Measurements from ENCODE around the gene PMIS2.

PMIS2 gene

GRCh38 chr19:35556846-35557538 lies 29.0 kb upstream of the PMIS2 start:
- DNase-seq, result no peak

- peak; percentile 57 for DNase-seq
Observed at GRCh38 chr19:35557539-35558399, 28.2 kb upstream of the PMIS2 start.

GRCh38 chr19:35558400-35559280 lies 27.3 kb upstream of the PMIS2 start:
- DNase-seq, result peak; percentile 21

- DNase-seq, result no peak
Observed at GRCh38 chr19:35559281-35559659, 26.7 kb upstream of the PMIS2 start.

- no peak for DNase-seq
Observed at GRCh38 chr19:35559781-35560180, 26.2 kb upstream of the PMIS2 start.

GRCh38 chr19:35560271-35560670 lies 25.7 kb upstream of the PMIS2 start:
- no peak for DNase-seq

GRCh38 chr19:35560677-35561076 lies 25.3 kb upstream of the PMIS2 start:
- no peak for DNase-seq

- no peak for DNase-seq
Observed at GRCh38 chr19:35561436-35561835, 24.5 kb upstream of the PMIS2 start.

GRCh38 chr19:35562336-35562735 lies 23.6 kb upstream of the PMIS2 start:
- no peak for DNase-seq

GRCh38 chr19:35562776-35563175 lies 23.2 kb upstream of the PMIS2 start:
- DNase-seq, result no peak

GRCh38 chr19:35563207-35563829 lies 22.7 kb upstream of the PMIS2 start, which contains the start of gene ATP4A:
ATP4A (minus strand) TSS chr19:35563658; CDS start chr19:35563629, 29 bp downstream.
- no peak for DNase-seq

- no peak for DNase-seq
Observed at GRCh38 chr19:35565016-35565856, 20.7 kb upstream of the PMIS2 start.

GRCh38 chr19:35566738-35567137 lies 19.2 kb upstream of the PMIS2 start:
- DNase-seq, result no peak

- DNase-seq, result no peak
Observed at GRCh38 chr19:35569281-35569781, 16.6 kb upstream of the PMIS2 start.

GRCh38 chr19:35571406-35571965 lies 14.5 kb upstream of the PMIS2 start:
- no peak for DNase-seq

GRCh38 chr19:35577918-35578317 lies 8.1 kb upstream of the PMIS2 start:
- no peak for DNase-seq

- no peak for DNase-seq
Observed at GRCh38 chr19:35578707-35579106, 7.3 kb upstream of the PMIS2 start.

- no peak for DNase-seq
Observed at GRCh38 chr19:35582760-35583159, 3.2 kb upstream of the PMIS2 start.

- no peak for DNase-seq
Observed at GRCh38 chr19:35587321-35587720, 1.3 kb downstream of the PMIS2 start.

- no peak for DNase-seq
Observed at GRCh38 chr19:35590875-35591274, 4.9 kb downstream of the PMIS2 start.

GRCh38 chr19:35592226-35592625 lies 6.3 kb downstream of the PMIS2 start:
- DNase-seq, result no peak
